Measurements from ENCODE around the gene TPRN. TPM values are rescaled to one million over a fixed set of nuclear protein-coding genes. Genes with fewer than 3 reads are reported as not detected.
A peak's percentile ranks its signal among the peaks of the same experiment; 100 is the strongest.

TPRN gene
- total RNA-seq, 1 experiment from 2014 or later, result 37.7 TPM

DNA sequence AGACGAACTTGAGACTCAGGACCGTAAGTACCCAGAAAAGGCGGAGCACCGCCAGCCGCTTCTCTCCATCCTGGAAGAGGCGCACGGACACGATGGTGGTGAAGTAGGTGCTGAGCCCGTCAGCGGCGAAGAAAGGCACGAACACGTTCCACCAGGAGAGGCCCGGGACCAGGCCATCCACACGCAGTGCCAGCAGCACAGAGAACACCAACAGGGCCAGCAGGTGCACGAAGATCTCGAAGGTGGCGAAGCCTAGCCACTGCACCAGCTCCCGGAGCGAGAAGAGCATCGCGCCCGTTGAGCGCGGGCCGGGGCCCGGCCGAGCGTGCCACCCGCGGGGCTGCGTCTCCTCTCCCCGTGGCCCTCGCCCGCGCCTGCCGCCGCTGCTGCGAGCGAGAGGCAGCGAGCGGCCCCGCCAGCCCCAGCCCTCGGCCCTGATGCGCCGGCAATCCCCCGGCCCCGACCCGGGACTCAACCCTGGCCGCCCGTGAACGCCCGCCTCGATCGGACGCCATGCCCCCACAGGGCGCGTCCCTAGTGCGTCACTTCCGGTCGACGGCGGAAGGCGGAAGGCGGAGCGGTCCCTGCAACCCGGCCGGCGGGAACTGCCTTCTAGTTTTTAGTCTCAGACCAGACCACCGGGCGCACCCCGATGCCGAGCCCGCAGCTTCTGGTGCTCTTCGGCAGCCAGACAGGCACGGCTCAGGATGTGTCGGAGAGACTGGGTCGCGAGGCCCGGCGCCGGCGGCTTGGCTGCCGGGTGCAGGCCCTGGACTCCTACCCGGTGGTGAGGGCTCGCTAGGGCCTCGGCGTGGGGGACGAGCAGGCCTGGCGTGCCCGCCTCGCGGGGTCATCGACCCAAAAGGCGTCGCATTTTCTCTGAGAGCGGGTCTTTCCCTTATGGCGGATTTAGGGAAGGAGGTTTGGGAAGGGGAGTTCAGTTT lies 4.9 kb upstream of the TPRN start, which contains the start of the genes NDOR1 and TMEM203:
Gene NDOR1, plus strand, starts transcription at position 575 of the 944 bp plus-strand sequence. Its CDS starts 78 bp downstream, at position 653.
Gene TMEM203, minus strand, starts transcription at position 523 of the 944 bp plus-strand sequence. Its CDS starts 234 bp downstream, at position 289.
- Mint-ChIP-seq H3K27me3 (ENCODE audit: insufficient read depth, unreplicated experiment) (no peaks in the 10 kb centered on the region), H3K4me1 (ENCODE audit: low read depth, unreplicated experiment) (peaks cover 12% of the 10 kb centered on the region), H3K9me3 (ENCODE audit: unreplicated experiment) (no peaks in the 10 kb centered on the region), H3K4me3 (ENCODE audit: unreplicated experiment) (peak within 1 kb of the TSS; percentile 92), H3K27ac (ENCODE audit: unreplicated experiment) (peak within 1 kb of the TSS; percentile 94), H3K36me3 (ENCODE audit: insufficient read depth, unreplicated experiment) (peaks cover 46% of the 10 kb centered on the region)
- Histone ChIP-seq H3K4me1 (peaks cover 19% of the 10 kb centered on the region), H3K4me3 (ENCODE audit: low read depth, low read length) (peak within 1 kb of the TSS; percentile 89), H3K9me3 (no peaks in the 10 kb centered on the region), H3K36me3 (ENCODE audit: control insufficient read depth, insufficient read depth, low read length) (no peaks in the 10 kb centered on the region; the same call in 1 of the 2 replicates), H3K27me3 (replicated peaks; ENCODE audit: control insufficient read depth, insufficient read depth, low read length) (no peaks in the 10 kb centered on the region)
- ChIA-PET CTCF (no interaction called here), POLR2A (interaction anchor here (0.6 to 1.1 kb wide), 4 partner anchors 13 to 61 kb away, joined by 3 to 4 read pairs (median 3); no protein-coding TSS in a partner anchor)
- TF ChIP-seq, protein P1, sequence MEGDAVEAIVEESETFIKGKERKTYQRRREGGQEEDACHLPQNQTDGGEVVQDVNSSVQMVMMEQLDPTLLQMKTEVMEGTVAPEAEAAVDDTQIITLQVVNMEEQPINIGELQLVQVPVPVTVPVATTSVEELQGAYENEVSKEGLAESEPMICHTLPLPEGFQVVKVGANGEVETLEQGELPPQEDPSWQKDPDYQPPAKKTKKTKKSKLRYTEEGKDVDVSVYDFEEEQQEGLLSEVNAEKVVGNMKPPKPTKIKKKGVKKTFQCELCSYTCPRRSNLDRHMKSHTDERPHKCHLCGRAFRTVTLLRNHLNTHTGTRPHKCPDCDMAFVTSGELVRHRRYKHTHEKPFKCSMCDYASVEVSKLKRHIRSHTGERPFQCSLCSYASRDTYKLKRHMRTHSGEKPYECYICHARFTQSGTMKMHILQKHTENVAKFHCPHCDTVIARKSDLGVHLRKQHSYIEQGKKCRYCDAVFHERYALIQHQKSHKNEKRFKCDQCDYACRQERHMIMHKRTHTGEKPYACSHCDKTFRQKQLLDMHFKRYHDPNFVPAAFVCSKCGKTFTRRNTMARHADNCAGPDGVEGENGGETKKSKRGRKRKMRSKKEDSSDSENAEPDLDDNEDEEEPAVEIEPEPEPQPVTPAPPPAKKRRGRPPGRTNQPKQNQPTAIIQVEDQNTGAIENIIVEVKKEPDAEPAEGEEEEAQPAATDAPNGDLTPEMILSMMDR (IDR thresholded peaks at IDR 0.05; ENCODE audit: insufficient read depth in 1 of 2, low read depth in 1 of 2, low read length in 1 of 2, severe bottlenecking in 1 of 2, unreplicated experiment in 1 of 2), result no peak
- intact Hi-C loops (cut with micrococcal nuclease; ENCODE audit: unreplicated experiment), result no loop called here
- peak; percentile 88 to 91 for DNase-seq
- no TSS peak for BruUV-seq (replicated peaks)

DNA sequence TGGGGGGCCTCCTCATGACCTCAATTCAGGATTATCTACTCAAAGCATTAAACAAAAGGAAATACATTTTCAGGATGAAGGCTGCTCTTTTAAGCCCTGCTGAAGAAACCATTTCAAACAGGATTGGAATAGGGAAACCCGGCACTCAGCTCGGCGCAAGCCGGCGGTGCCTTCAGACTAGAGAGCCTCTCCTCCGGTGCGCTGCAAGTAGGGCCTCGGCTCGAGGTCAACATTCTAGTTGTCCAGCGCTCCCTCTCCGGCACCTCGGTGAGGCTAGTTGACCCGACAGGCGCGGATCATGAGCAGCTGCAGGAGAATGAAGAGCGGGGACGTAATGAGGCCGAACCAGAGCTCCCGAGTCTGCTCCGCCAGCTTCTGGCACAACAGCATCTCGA lies 4.2 kb upstream of the TPRN start:
- TF ChIP-seq, protein P1 (IDR thresholded peaks at IDR 0.05; ENCODE audit: insufficient read depth in 1 of 2, low read depth in 1 of 2, low read length in 1 of 2, severe bottlenecking in 1 of 2, unreplicated experiment in 1 of 2), result no peak
- no peaks in the 10 kb centered on the region for H3K9me3 ChIP-seq
- H3K27ac Mint-ChIP-seq (ENCODE audit: unreplicated experiment), result peak overlapping the region; percentile 94
- H3K4me1 ChIP-seq, result peaks cover 19% of the 10 kb centered on the region
- CTCF ChIA-PET, result no interaction called here
- H3K4me1 Mint-ChIP-seq (ENCODE audit: low read depth, unreplicated experiment), result peaks cover 12% of the 10 kb centered on the region
- H3K27me3 Mint-ChIP-seq (ENCODE audit: insufficient read depth, unreplicated experiment), result no peaks in the 10 kb centered on the region
- intact Hi-C loops (cut with micrococcal nuclease; ENCODE audit: unreplicated experiment), result loop anchor here (5.0 kb wide), 1 partner anchor 33 kb away; no protein-coding TSS in a partner anchor
- no peaks in the 10 kb centered on the region for H3K9me3 Mint-ChIP-seq (ENCODE audit: unreplicated experiment)
- no peaks in the 10 kb centered on the region; the same call in 1 of the 2 replicates for H3K36me3 ChIP-seq (ENCODE audit: control insufficient read depth, insufficient read depth, low read length)
- no peaks in the 10 kb centered on the region for H3K27me3 ChIP-seq (replicated peaks; ENCODE audit: control insufficient read depth, insufficient read depth, low read length)
- BruUV-seq (replicated peaks), result no TSS peak
- POLR2A ChIA-PET, result interaction anchor here (0.6 to 1.1 kb wide), 3 partner anchors 16 to 61 kb away, joined by 3 to 4 read pairs (median 3); no protein-coding TSS in a partner anchor
- peak overlapping the region; percentile 92 for H3K4me3 Mint-ChIP-seq (ENCODE audit: unreplicated experiment)
- H3K4me3 ChIP-seq (ENCODE audit: low read depth, low read length), result peak overlapping the region; percentile 89
- DNase-seq, result no peak
- H3K36me3 Mint-ChIP-seq (ENCODE audit: insufficient read depth, unreplicated experiment), result peaks cover 47% of the 10 kb centered on the region

DNA sequence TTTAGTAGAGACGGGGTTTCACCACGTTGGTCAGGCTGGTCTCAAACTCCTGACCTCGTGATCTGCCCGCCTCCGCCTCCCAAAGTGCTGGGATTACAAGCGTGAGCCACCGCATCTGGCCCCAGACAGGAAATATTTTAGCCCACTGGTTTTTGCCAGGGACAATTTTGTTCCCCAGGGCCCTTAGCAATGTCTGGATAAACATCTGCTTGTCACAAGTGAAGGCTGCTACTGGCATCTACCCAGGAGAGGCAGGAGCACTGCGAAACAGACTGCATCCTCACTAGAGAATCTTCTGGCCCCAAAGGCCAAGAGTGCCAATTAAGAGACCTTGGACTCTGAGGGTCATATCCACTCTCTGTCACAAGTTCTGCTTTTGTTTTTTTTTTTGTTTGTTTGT lies 2.4 kb upstream of the TPRN start:
- H3K4me3 Mint-ChIP-seq (ENCODE audit: unreplicated experiment), result no peak overlapping the region
- H3K27ac Mint-ChIP-seq (ENCODE audit: unreplicated experiment), result no peak overlapping the region
- no peaks in the 10 kb centered on the region for H3K27me3 Mint-ChIP-seq (ENCODE audit: insufficient read depth, unreplicated experiment)
- H3K36me3 Mint-ChIP-seq (ENCODE audit: insufficient read depth, unreplicated experiment), result peaks cover 46% of the 10 kb centered on the region
- H3K9me3 ChIP-seq, result no peaks in the 10 kb centered on the region
- ChIA-PET CTCF (no interaction called here), POLR2A (no interaction called here)
- H3K9me3 Mint-ChIP-seq (ENCODE audit: unreplicated experiment), result no peaks in the 10 kb centered on the region
- no TSS peak for BruUV-seq (replicated peaks)
- no peaks in the 10 kb centered on the region for H3K27me3 ChIP-seq (replicated peaks; ENCODE audit: control insufficient read depth, insufficient read depth, low read length)
- no peaks in the 10 kb centered on the region for H3K36me3 ChIP-seq (ENCODE audit: control insufficient read depth, insufficient read depth, low read length)
- intact Hi-C loops (cut with micrococcal nuclease; ENCODE audit: unreplicated experiment), result loop anchor here (5.0 kb wide), 1 partner anchor 34 kb away; no protein-coding TSS in a partner anchor
- H3K4me1 ChIP-seq, result peaks cover 36% of the 10 kb centered on the region
- TF ChIP-seq, protein P1 (IDR thresholded peaks at IDR 0.05; ENCODE audit: insufficient read depth in 1 of 2, low read depth in 1 of 2, low read length in 1 of 2, severe bottlenecking in 1 of 2, unreplicated experiment in 1 of 2), result no peak
- H3K4me3 ChIP-seq (ENCODE audit: low read depth, low read length), result no peak overlapping the region
- DNase-seq, result no peak
- H3K4me1 Mint-ChIP-seq (ENCODE audit: low read depth, unreplicated experiment), result peaks cover 12% of the 10 kb centered on the region
